ENCODE measurements around the gene AKAP8L.
A peak's percentile ranks its signal among the peaks of the same experiment; 100 is the strongest.

The AKAP8L gene

DNA sequence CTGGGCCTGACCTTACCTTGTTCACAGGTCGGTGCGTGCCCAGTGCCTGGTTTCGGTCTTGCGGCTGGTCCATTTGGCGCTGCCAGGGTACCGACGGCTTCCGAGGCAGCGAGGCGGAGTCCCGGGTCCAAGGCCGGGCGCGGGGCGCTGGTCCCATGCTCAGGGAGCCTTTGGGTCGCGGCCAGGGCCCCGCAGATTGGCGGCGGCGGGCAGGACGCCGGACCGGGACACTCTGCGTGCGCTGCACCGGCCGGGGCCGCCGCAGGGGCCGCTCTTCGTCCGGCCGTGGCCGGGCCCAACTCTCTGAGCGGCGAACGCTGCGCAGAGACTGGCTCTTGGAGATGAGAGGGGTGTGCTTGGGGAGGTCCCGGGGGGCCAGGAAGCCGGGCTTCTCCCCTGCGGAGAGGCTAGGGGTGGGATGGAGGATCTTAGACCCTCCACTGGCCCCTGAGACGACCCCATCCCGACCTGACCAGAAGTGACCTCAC is 34.3 kb upstream of the AKAP8L start:
- H3K4me3 ChIP-seq (ENCODE audit: low read depth, low read length) = no peak overlapping the region
- no peak for DNase-seq (ENCODE audit: low read depth)
- TF ChIP-seq, protein P1, sequence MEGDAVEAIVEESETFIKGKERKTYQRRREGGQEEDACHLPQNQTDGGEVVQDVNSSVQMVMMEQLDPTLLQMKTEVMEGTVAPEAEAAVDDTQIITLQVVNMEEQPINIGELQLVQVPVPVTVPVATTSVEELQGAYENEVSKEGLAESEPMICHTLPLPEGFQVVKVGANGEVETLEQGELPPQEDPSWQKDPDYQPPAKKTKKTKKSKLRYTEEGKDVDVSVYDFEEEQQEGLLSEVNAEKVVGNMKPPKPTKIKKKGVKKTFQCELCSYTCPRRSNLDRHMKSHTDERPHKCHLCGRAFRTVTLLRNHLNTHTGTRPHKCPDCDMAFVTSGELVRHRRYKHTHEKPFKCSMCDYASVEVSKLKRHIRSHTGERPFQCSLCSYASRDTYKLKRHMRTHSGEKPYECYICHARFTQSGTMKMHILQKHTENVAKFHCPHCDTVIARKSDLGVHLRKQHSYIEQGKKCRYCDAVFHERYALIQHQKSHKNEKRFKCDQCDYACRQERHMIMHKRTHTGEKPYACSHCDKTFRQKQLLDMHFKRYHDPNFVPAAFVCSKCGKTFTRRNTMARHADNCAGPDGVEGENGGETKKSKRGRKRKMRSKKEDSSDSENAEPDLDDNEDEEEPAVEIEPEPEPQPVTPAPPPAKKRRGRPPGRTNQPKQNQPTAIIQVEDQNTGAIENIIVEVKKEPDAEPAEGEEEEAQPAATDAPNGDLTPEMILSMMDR (IDR thresholded peaks at IDR 0.05; ENCODE audit: insufficient read depth, low read depth, low read length, missing control alignments) = no peak

DNA sequence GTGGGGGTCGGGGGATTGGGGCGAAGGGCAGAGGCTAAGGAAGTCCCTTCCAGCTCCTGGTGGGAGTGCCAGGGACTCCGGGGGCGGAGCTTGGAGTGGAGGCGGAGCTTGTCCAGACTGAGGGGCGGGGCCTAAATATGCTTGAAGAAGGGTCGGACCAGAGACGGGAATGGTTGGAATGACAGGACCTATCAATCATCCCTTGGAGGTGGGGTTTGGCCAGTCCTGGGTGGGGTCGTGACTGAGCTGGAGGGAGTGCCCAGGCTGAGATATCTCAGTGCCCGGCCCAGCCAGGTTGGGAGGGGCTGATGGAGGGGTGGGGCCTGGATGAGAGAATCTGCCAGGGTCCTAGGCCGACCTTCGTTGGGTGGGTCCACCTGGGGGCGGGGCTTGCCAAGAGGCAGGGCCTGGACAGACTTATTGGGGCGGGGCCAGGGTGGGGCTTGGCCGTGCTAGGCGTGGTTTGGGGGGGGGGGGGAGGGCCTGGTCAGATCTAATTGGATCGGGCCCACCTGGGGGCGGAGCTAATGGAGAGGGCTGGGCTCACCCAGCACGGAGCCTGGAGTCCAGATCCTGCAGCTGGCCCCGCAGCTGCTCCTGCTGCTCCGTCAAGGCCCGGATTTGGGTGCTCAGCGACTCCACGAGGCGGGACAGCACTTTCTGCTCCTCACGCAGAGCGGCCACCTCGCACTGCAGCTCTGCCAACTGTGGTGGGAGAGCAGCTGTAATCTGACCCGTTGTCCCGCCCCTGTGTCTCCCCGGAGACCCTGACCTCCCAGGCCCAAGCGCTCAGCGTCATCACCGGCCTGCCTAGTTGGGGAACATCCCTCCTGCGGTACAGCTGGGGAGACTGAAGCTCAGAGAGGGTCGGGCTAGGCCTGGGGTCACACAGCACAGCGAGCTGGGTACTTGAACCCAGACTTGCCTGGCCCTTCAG is 33.6 kb upstream of the AKAP8L start:
- H3K4me3 ChIP-seq (ENCODE audit: low read depth, low read length) = no peak overlapping the region
- TF ChIP-seq, protein P1 (IDR thresholded peaks at IDR 0.05; ENCODE audit: insufficient read depth, low read depth, low read length, missing control alignments) = no peak
- DNase-seq (ENCODE audit: low read depth) = no peak

DNA sequence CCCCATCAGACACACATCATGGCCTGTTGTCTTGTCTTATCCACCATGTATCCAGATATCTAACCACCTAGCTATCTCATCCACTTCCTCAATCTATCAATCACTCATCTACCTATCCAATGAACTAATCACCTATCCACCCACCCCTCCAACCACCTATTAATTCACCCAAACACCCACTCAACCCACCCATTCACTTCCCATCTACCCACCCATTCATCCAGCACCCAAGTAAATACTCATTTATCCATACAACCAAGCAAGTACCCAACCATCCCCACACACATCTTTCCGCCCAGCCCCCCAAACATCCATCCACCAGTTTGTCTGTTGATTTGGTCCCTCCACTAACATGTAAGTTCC is 31.7 kb upstream of the AKAP8L start:
- TF ChIP-seq, protein P1 (IDR thresholded peaks at IDR 0.05; ENCODE audit: insufficient read depth, low read depth, low read length, missing control alignments) = no peak
- DNase-seq (ENCODE audit: low read depth) = no peak
- H3K4me3 ChIP-seq (ENCODE audit: low read depth, low read length) = no peak overlapping the region

GRCh38 chr19:15449620-15450527 is 31.1 kb upstream of the AKAP8L start, which contains the start of gene WIZ:
TSS of gene WIZ (minus strand) at chr19:15449956. CDS start at chr19:15448307, 1,649 bp downstream.
- DNase-seq (ENCODE audit: low read depth) = peak; percentile 84
- TF ChIP-seq, protein P1 (IDR thresholded peaks at IDR 0.05; ENCODE audit: insufficient read depth, low read depth, low read length, missing control alignments) = no peak
- peak within 1 kb of the TSS; percentile 65 for H3K4me3 ChIP-seq (ENCODE audit: low read depth, low read length)

DNA sequence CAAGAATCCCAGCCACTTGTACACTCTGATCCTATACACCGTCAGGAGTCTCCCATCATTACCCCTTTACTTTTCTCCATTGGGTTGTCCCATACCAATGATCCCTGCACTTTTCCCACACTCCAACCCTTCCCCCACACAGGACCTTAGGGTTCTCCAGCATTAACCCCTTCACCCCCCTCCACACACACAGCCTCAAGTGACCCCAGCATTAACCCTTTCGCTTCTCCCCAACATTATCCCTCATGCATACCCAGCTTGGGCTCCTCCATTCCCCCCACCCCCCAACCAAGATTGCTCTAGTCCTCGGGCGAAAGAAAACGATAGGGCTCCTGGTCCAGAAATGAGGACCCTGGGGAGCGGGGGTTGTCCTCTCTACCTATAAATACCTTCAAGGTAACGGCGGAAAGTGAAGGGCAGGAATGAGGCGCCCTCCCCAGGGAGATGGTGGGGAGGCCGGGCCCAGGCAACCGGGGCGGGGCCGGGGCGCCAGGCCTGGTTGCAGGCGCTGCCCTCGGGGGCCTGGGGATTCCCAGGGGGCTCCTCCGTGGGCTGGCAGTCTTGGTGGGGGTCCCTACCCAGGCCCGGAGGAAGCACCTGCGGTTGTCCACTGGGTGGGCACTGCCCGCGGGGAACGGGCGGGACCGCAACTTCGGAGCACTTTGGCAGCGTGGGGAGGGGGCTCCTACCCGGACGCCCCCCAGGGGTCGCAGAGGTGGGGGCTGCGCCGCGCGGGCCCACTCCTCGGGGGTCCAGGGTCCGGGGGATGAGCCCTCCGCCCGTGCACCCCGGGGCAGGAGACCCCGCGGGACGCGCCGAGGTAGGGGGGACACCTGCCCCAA is 30.2 kb upstream of the AKAP8L start:
- peak; percentile 40 for DNase-seq (ENCODE audit: low read depth)
- TF ChIP-seq, protein P1 (IDR thresholded peaks at IDR 0.05; ENCODE audit: insufficient read depth, low read depth, low read length, missing control alignments) = no peak
- peak overlapping the region; percentile 65 for H3K4me3 ChIP-seq (ENCODE audit: low read depth, low read length)

All from GM12865 (cell line).